ENCODE measurements around the gene CACNA1B.
"Not testable (repeated sequence)": the region's sequence is repeated elsewhere in the genome, so short reads cannot be mapped to it uniquely, and the experiment has no call there.

Gene CACNA1B

DNA sequence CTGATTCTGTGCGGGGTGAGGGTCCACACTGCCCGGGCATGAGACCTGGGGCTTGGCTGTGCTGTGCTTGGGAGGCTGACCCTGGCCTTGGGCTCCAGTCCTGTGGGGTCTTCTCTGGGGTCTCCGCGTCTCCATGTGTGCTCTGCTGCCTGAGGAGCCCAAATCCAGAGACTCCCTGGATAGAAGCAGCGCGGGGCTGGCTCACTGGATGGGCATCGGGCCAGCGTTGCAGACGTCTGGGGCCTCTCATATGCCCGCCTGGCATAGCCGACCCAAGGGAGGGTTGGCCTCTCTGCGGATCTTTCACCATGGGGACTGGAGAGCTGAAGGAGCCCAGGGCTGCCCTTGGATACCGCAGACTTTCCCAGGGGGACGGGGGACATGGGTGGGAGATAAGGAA lies 12.4 kb downstream of the CACNA1B start:
- not testable (repeated sequence) for DNase-seq (ENCODE audit: low read depth)

DNA sequence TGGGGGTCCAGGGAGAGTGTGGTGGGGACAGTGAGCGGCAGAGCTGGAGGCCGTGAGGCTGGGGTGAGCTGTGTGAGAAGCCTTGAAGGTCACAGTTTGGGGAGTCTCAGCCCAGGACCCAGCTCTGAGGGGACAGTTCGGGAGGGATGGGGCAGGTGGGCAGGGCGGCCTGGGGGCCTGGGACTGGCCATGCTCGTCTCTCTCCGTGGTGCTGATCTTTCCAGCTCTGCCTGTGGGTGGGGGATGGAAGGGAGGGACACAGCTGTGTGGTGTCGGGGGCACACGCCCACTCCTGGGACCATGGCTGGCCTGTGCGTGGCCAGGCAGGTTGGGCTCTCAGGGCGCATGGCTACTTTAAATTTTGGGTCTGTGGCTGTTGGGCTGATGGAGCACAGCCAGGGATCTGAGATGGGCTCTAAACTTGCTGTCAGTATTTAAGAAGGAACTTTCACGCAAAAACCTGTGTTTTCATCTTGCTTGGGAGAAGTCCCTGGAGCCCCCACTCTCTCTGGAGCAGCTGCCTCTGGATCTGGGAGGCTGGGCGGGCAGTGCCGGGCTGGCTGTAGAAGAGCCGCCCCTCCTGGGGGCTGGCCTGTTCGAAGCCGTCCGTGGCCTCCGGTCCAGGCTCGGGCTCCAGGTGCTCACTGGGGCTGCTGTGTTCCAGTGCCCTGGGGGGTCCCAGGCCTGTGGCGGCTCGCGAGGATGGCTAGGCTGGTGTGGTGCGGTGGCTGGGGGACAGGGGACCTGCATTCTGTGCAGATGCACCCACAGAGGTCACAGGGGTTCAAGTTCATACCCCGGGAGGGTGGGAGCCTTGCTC lies 13.4 kb downstream of the CACNA1B start:
- DNase-seq (ENCODE audit: low read depth) = not testable (repeated sequence)

GRCh38 chr9:137891588-137892423 lies 14.2 kb downstream of the CACNA1B start:
- DNase-seq (ENCODE audit: low read depth) = no peak

- no peak for DNase-seq (ENCODE audit: low read depth)
Measured at GRCh38 chr9:137892424-137893191, 15.0 kb downstream of the CACNA1B start.

GRCh38 chr9:137893670-137894069 lies 16.1 kb downstream of the CACNA1B start:
- DNase-seq (ENCODE audit: low read depth) = no peak

GRCh38 chr9:137899551-137900360 lies 22.2 kb downstream of the CACNA1B start:
- DNase-seq (ENCODE audit: low read depth) = no peak

DNA sequence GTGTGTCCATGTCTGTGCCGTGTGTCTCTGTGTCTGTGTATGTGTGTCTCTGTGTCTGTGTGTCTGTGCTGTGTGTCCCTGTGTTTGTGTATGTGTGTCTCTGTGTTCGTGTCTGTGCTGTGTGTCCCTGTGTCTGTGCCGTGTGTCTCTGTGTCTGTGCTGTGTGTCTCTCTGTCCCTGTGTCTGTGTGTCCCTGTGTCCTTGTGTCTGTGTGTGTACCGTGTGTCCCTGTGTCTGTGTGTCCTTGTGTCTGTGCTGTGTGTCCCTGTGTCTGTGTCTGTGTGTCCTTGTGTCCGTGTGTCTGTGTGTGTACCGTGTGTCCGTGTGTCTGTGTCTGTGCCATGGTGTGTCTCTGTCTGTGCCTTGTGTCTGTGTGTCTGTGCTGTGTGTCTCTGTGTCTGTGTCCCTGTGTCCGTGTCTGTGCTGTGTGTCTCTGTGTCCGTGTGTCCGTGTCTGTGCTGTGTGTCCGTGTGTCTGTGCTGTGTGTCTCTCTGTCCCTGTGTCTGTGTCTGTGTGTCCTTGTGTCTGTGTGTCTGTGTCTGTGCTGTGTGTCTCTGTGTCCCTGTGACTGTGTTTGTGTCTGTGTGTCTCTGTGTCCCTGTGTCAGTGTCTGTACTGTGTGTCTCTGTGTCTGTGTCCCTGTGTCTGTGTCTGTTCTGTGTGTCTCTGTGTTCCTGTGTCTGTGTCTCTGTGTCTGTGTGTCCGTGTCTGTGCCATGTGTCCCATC lies 23.2 kb downstream of the CACNA1B start:
- no peak for DNase-seq (ENCODE audit: low read depth)

DNA sequence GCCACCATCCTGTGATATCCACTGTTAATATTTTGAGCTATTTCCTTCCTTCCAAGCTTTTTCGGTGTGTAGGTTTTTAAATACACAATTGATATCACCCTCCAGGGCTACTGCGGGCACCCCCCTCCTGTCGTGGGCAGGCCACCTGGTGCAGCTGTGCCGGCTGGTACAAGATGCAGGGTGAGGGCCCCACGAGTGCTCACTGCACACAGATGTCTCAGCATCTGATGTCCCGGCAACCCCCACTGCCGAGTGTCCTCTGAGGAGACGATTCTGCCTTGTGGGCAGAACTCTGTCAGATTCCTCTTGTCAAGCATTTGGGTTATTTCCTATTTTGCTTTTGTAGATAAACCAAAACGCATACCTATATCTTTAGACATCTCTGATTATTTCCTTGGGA lies 25.1 kb downstream of the CACNA1B start:
- no peak for DNase-seq (ENCODE audit: low read depth)

DNA sequence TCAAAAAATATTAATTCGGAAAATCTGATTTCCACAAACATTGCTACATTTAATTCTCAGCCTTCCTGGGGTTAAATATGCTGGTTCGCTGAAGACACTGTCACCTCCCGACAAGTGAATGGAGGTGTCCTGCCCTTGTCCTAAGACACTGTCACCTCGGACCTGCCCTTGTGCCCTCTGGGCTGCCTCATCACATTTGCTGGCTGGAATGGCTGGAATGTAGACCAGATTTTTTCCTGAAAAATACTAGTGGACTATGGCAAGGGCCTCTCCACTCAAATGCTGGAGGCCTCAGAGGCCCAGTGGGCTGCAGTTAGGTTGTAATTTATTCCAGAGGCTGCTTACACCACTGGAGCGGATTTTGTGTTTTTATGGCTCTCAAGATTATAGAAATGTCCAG lies 28.2 kb downstream of the CACNA1B start:
- DNase-seq (ENCODE audit: low read depth) = no peak

DNA sequence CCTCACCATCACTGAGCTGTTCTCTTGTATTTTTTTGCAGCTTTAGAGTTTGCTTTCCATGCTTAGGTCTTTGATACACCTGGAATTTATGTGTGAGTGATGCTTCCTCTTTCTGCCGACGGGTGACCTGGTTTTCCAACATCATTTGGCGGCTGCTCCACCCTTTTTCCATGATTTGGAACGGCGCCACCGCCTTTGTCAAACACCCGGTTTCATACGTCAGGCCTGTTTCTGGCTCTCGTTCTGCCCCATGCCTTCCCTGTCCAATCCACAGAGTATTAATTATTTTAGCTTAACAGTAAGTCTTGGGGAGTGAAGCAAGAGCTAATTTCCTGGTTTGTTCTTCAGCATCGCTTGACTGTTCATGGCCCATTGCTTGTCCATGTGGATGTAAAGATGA lies 30.2 kb downstream of the CACNA1B start:
- no peak for DNase-seq (ENCODE audit: low read depth)

GRCh38 chr9:137912671-137913070 lies 35.1 kb downstream of the CACNA1B start:
- no peak for DNase-seq (ENCODE audit: low read depth)

DNA sequence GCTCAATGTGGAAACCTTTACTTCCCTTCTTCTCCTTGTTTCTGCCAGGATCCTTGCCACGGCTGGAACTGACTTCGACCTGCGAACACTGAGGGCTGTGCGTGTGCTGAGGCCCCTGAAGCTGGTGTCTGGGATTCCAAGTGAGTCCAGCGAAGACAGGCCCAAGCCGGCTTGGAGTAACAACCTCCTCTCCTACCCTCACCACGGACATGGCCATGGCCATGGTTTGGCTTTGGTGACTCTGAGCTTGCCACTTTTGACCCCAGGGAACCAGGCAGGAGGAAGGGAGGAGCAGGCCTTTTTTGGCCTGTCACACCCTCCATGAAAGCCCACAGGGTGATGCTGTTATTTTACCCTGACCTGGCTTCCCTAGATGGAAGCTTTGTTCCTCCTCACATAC lies 35.5 kb downstream of the CACNA1B start:
- no peak for DNase-seq (ENCODE audit: low read depth)

- DNase-seq (ENCODE audit: low read depth) = no peak
Measured at GRCh38 chr9:137913771-137914767, 36.5 kb downstream of the CACNA1B start.

DNA sequence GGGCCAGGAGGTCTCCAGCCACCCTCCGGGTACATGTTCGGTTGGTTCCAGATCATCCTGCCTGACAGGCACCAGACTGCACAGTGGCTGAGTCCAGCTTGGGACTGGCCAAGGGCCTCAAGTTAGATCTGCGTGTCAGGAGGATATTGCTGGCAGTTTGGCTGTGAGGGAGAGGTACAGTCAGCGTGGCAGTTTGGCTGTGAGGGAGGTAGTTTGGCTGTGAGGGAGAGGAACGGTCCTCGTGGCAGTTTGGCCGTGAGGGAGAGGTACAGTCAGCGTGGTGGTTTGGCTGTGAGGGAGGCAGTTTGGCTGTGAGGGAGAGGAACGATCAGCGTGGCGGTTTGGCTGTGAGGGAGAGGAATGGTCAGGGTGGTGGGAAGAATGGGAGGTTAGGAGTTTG lies 39.0 kb downstream of the CACNA1B start:
- DNase-seq (ENCODE audit: low read depth) = no peak

- no peak for DNase-seq (ENCODE audit: low read depth)
Measured at GRCh38 chr9:137917116-137917515, 39.5 kb downstream of the CACNA1B start.

DNA sequence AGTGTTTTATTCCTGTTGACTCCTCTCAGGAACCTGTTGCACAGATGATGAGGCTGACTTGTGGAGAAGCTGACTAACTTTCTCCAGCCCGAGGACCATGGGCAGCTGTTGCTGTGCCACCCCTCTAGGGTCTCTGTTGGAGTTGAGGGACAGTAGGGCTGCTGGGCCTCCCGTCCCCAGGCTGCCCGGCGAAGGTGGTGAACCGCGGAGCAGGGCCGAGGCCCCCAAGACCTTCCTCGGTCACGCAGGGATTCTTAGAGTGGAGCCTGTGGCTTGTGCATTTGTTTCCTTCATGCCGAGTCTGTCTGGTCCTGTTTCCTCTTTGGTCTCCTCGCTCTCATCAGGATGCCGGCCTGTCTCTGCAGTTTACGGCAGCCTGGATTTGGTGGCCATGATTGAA lies 40.2 kb downstream of the CACNA1B start:
- no peak for DNase-seq (ENCODE audit: low read depth)

GRCh38 chr9:137918331-137919094 lies 40.9 kb downstream of the CACNA1B start:
- no peak for DNase-seq (ENCODE audit: low read depth)

- no peak for DNase-seq (ENCODE audit: low read depth)
Measured at GRCh38 chr9:137919095-137919465, 41.5 kb downstream of the CACNA1B start.

DNA sequence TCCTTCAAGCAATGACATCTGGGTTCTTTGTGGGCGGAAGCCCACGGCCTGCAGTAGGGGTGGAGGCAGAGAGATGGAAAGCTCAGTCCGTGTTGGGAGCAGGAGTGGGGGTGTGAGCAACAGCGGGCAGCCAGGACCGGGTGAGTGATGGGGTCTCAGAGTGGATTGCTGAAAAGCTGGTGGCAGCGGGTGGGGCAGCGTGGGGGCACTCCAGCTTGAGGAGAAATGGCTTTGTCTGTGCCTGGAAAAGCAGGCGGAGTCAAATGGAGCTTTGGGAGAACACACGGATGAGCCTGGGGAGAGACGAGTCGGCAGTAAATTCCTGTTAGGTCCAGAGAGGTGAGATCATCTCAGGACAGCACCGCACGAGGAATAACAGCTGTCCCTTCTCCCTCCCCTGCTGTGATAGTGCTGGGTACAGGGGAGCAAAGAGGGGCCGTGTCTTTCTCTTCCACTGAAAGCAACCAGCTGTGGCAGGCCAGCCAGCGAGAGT lies 42.1 kb downstream of the CACNA1B start:
- no peak for DNase-seq (ENCODE audit: low read depth)

All from GM04503 (cell line).